ENCODE results near the gene KTI12.
"Not testable (repeated sequence)": the region's sequence is repeated elsewhere in the genome, so short reads cannot be mapped to it uniquely, and the experiment has no call there.

KTI12 gene

GRCh38 chr1:52033190-52034049 is at the start of gene KTI12:
TSS of gene KTI12 (minus strand) at chr1:52033810. CDS start at chr1:52033761, 49 bp downstream.
- TF ChIP-seq CTCF (IDR thresholded peaks at IDR 0.05; ENCODE audit: low read depth, low read length), result no peak
- peak within 1 kb of the TSS; percentile 79 for H3K4me3 ChIP-seq (ENCODE audit: low read depth, low read length)

- H3K4me3 ChIP-seq (ENCODE audit: low read depth, low read length), result no peak overlapping the region
- no peak for TF ChIP-seq CTCF (IDR thresholded peaks at IDR 0.05; ENCODE audit: low read depth, low read length)
These were observed 46.4 kb upstream of the KTI12 start for GRCh38 chr1:52080014-52080415.

GRCh38 chr1:52077277-52077676 is 43.7 kb upstream of the KTI12 start:
- not testable (repeated sequence) for H3K4me3 ChIP-seq (ENCODE audit: low read depth, low read length)

GRCh38 chr1:52072291-52072690 is 38.7 kb upstream of the KTI12 start:
- no peak for TF ChIP-seq CTCF (IDR thresholded peaks at IDR 0.05; ENCODE audit: low read depth, low read length)
- no peak overlapping the region for H3K4me3 ChIP-seq (ENCODE audit: low read depth, low read length)

GRCh38 chr1:52070704-52071103 is 37.1 kb upstream of the KTI12 start:
- TF ChIP-seq CTCF (IDR thresholded peaks at IDR 0.05; ENCODE audit: low read depth, low read length), result no peak
- no peak overlapping the region for H3K4me3 ChIP-seq (ENCODE audit: low read depth, low read length)

- H3K4me3 ChIP-seq (ENCODE audit: low read depth, low read length), result no peak overlapping the region
- no peak for TF ChIP-seq CTCF (IDR thresholded peaks at IDR 0.05; ENCODE audit: low read depth, low read length)
These were observed 29.6 kb upstream of the KTI12 start for GRCh38 chr1:52063192-52063591.

- H3K4me3 ChIP-seq (ENCODE audit: low read depth, low read length), result no peak overlapping the region
- no peak for TF ChIP-seq CTCF (IDR thresholded peaks at IDR 0.05; ENCODE audit: low read depth, low read length)
These were observed 27.2 kb upstream of the KTI12 start for GRCh38 chr1:52060822-52061221.

GRCh38 chr1:52059888-52060287 is 26.3 kb upstream of the KTI12 start:
- H3K4me3 ChIP-seq (ENCODE audit: low read depth, low read length), result no peak overlapping the region
- TF ChIP-seq CTCF (IDR thresholded peaks at IDR 0.05; ENCODE audit: low read depth, low read length), result no peak
